HepG2 (cell line): ENCODE data around the gene CFAP119. TPM values are rescaled to one million over a fixed set of nuclear protein-coding genes. Genes with fewer than 3 reads are reported as not detected.
A peak's percentile ranks its signal among the peaks of the same experiment; 100 is the strongest.

Experiments used
- ETS1 ChIP-seq: sonication (generic); formaldehyde crosslinking; IDR thresholded peaks from 2 replicates; pipeline ENCODE4 v1.4.0; 2020; ENCODE audit warnings: missing genetic modification reagents
- HNF1B ChIP-seq: sonication (generic); formaldehyde crosslinking; IDR thresholded peaks from 2 replicates; pipeline ENCODE4 v1.5.1; 2020; ENCODE audit warnings: mild to moderate bottlenecking, moderate library complexity, missing genetic modification reagents
- RERE ChIP-seq: IDR thresholded peaks from 2 replicates; pipeline ENCODE4 v1.6.1; 2016; ENCODE audit warnings: low read depth, missing genetic modification reagents, missing compliant biosample characterization
- RFX5 ChIP-seq: IDR thresholded peaks from 2 replicates; pipeline ENCODE4 v1.6.1; 2011; ENCODE audit warnings: low read depth, low read length, improper control_type of control experiment
- RXRB ChIP-seq: IDR thresholded peaks from 2 replicates; pipeline ENCODE4 v1.6.1; 2016; ENCODE audit warnings: borderline replicate concordance, missing genetic modification reagents, missing compliant biosample characterization
- TBX3 ChIP-seq: fragments of 450-650 bp; IDR thresholded peaks from 2 replicates; pipeline ENCODE4 v1.6.1; 2017; ENCODE audit warnings: antibody characterized with exemption, mild to moderate bottlenecking, inconsistent platforms, borderline replicate concordance
- THAP7 ChIP-seq: sonication (generic); formaldehyde crosslinking; IDR thresholded peaks from 2 replicates; pipeline ENCODE4 v1.8.1; 2023; ENCODE audit warnings: mild to moderate bottlenecking, missing genetic modification reagents
- ZBTB2 ChIP-seq: sonication (generic); formaldehyde crosslinking; IDR thresholded peaks from 2 replicates; pipeline ENCODE4 v1.8.0; 2022; ENCODE audit warnings: low read depth, missing genetic modification reagents
- ZBTB25 ChIP-seq: IDR thresholded peaks from 2 replicates; pipeline ENCODE4 v1.6.1; 2018; ENCODE audit warnings: missing genetic modification reagents
- ZNF331 ChIP-seq: sonication (generic); formaldehyde crosslinking; IDR thresholded peaks from 2 replicates; pipeline ENCODE4 v1.4.0; 2020; ENCODE audit warnings: missing genetic modification reagents
- ZNF383 ChIP-seq: sonication (generic); formaldehyde crosslinking; IDR thresholded peaks from 2 replicates; pipeline ENCODE4 v1.4.0; 2020; ENCODE audit warnings: missing genetic modification reagents, mild to moderate bottlenecking, borderline replicate concordance
- ZNF430 ChIP-seq: sonication (generic); formaldehyde crosslinking; IDR thresholded peaks from 2 replicates; pipeline ENCODE4 v1.9.0; 2021; ENCODE audit warnings: mild to moderate bottlenecking, missing genetic modification reagents
- ZNF747 ChIP-seq: sonication (generic); formaldehyde crosslinking; IDR thresholded peaks from 2 replicates; pipeline ENCODE4 v1.8.1; 2023; ENCODE audit warnings: missing genetic modification reagents, mild to moderate bottlenecking, borderline replicate concordance
- polyA plus RNA-seq, 8 experiments: library from polyadenylated mRNA; depleted of rRNA in 3 of 8; stranded (reverse) in 7 of 8; unstranded in 1 of 8; fragments of >200 nt; fragmentation: Illumina TruSeq in 4 of 8; extraction: Trizol in 4 of 8; gene quantifications; 2 replicates each; pipeline versions ENCODE4 v1.2.1 to v1.2.3, GENCODE V29; 2011 to 2016; ENCODE audit warnings: low read depth in 4 of 8, missing spikeins in 1 of 8, mixed read lengths in 1 of 8; ENCODE audit not compliant: insufficient read depth in 1 of 8
- total RNA-seq, 5 experiments: library from RNA; depleted of rRNA; stranded (reverse); fragments of >200 nt; fragmentation: Illumina TruSeq; extraction: Trizol; gene quantifications; 2 replicates each; pipeline ENCODE4 v1.2.3, GENCODE V29; 2016; ENCODE audit warnings: low read depth in 1 of 5

CFAP119 gene
- total and polyA plus RNA-seq, 2 of the 13 experiments (the other 11 are each of a cell fraction or from before 2014, with no cell fraction given): 6.4 TPM

GRCh38 chr16:30775392-30776188 lies 13.7 kb upstream of the CFAP119 start (continued):
- TF ChIP-seq RERE (CRISPR knock-in tag) (no peak), RXRB (CRISPR knock-in tag) (peak; percentile 54; the same call in 1 of the 2 replicates), RFX5 (no peak), THAP7 (CRISPR knock-in tag) (peak; percentile 87; the same call in 1 of the 2 replicates), ZNF747 (CRISPR knock-in tag) (peak; percentile 89), TBX3 (no peak; the same call in 1 of the 2 replicates), ZNF430 (CRISPR knock-in tag) (peak; percentile 90), ZBTB2 (CRISPR knock-in tag) (peak; percentile 63; the same call in 1 of the 2 replicates), ZNF331 (peak; percentile 66), ZNF383 (0 out of 2 replicates have a peak, but pooled peaks have one; percentile 92), ZBTB25 (CRISPR knock-in tag) (peak; percentile 85; the same call in 1 of the 2 replicates), ETS1 (no peak), HNF1B (CRISPR knock-in tag) (peak; percentile 87)
